A673 (cell line): Measurements from ENCODE around the gene XG. TPM values are rescaled to one million over a fixed set of nuclear protein-coding genes. Genes with fewer than 3 reads are reported as not detected.
"Not testable (repeated sequence)": the region's sequence is repeated elsewhere in the genome, so short reads cannot be mapped to it uniquely, and the experiment has no call there.

Source experiments
- Bru-seq: library from RNA; stranded (reverse); fragments of 400-500 nt; gene quantifications from one replicate; lab custom pipeline; 2021; lab: Mats Ljungman, UMichigan
- BruChase-seq, 2 experiments: library from RNA; stranded (reverse); fragments of 400-500 nt; gene quantifications; one replicate each; lab custom pipeline; 2021; lab: Mats Ljungman, UMichigan
- BruUV-seq: library from RNA; stranded (reverse); fragments of 400-500 nt; replicated peaks from 2 replicates; lab custom pipeline; 2021; lab: Mats Ljungman, UMichigan
- CTCF ChIA-PET: fragments of 300-600 bp; sonication (Branson Sonifier 250); formaldehyde crosslinking; loops from one replicate; lab custom pipeline; 2022; ENCODE audit warnings: antibody characterized with exemption; lab: Charles Lee
- POLR2A ChIA-PET: fragments of 300-600 bp; sonication (Branson Sonifier 250); formaldehyde crosslinking; loops from one replicate; lab custom pipeline; 2022; ENCODE audit warnings: antibody characterized with exemption; ENCODE audit not compliant: low non-redundant PET; lab: Charles Lee
- DNase-seq: peaks from one replicate; pipeline ENCODE4 v3.0.0-alpha.2; 2015; ENCODE audit warnings: low spot score
- H3K27ac ChIP-seq: fragments of 200-600 bp; sonication (generic); 2 replicates; pipeline ENCODE4 v1.5.1; 2016; ENCODE audit warnings: mixed run types, low read depth, mild to moderate bottlenecking, mixed read lengths, antibody characterized with exemption, low read length; ENCODE audit not compliant: poor library complexity, severe bottlenecking
- H3K27me3 ChIP-seq: fragments of 200-600 bp; sonication (generic); replicated peaks from 2 replicates; pipeline ENCODE4 v1.6.1; 2017; ENCODE audit warnings: mixed run types, low read depth, mild to moderate bottlenecking, mixed read lengths, antibody characterized with exemption, low read length; ENCODE audit not compliant: insufficient read depth, poor library complexity
- H3K36me3 ChIP-seq: fragments of 200-600 bp; sonication (generic); 2 replicates; pipeline ENCODE4 v1.6.1; 2016; ENCODE audit warnings: mixed run types, mild to moderate bottlenecking, mixed read lengths, antibody characterized with exemption, low read length; ENCODE audit not compliant: insufficient read depth, poor library complexity, severe bottlenecking
- H3K4me1 ChIP-seq: fragments of 200-600 bp; sonication (generic); 2 replicates; pipeline ENCODE4 v1.6.1; 2017; ENCODE audit warnings: mixed run types, mild to moderate bottlenecking, mixed read lengths, antibody characterized with exemption, low read length; ENCODE audit not compliant: insufficient read depth, poor library complexity, severe bottlenecking
- H3K4me3 ChIP-seq: fragments of 200-600 bp; sonication (generic); 2 replicates; pipeline ENCODE4 v1.5.1; 2016; ENCODE audit warnings: low read depth, mixed run types, mild to moderate bottlenecking, mixed read lengths, low read length; ENCODE audit not compliant: poor library complexity, severe bottlenecking
- H3K9me3 ChIP-seq: fragments of 200-600 bp; sonication (generic); 2 replicates; pipeline ENCODE4 v1.6.1; 2016; ENCODE audit warnings: mixed run types, low read depth, mild to moderate bottlenecking, mixed read lengths, antibody characterized with exemption, low read length; ENCODE audit not compliant: poor library complexity, severe bottlenecking
- EZH2 ChIP-seq: fragments of 200-600 bp; sonication (generic); IDR thresholded peaks from 2 replicates; pipeline ENCODE4 v1.6.1; 2017; ENCODE audit warnings: borderline replicate concordance, low read depth, mild to moderate bottlenecking, mixed read lengths, antibody characterized with exemption, low read length; ENCODE audit not compliant: poor library complexity, severe bottlenecking
- intact Hi-C: fragments of 100-400 bp; cut with micrococcal nuclease; formaldehyde crosslinking; loops from one replicate; pipeline ENCODE4 v1.10.0; 2022; ENCODE audit not compliant: unreplicated experiment
- long read RNA-seq: library from polyadenylated mRNA; stranded (forward); transcript quantifications from one replicate; pipeline ENCODE4 v2.0.0, GENCODE V29; 2022
- total RNA-seq: library from RNA; stranded (reverse); gene quantifications from 2 replicates; pipeline ENCODE4 v1.2.3, GENCODE V29; 2021
- TF ChIP-seq, protein P1 (sequence below): fragments of 300-800, 200-600 bp; sonication (generic); conservative IDR thresholded peaks from 2 replicates; pipeline ENCODE4 v1.5.1; 2017; ENCODE audit warnings: low read depth, mild to moderate bottlenecking, antibody characterized with exemption, low read length, moderate library complexity, mixed read lengths

The XG gene, protein sequence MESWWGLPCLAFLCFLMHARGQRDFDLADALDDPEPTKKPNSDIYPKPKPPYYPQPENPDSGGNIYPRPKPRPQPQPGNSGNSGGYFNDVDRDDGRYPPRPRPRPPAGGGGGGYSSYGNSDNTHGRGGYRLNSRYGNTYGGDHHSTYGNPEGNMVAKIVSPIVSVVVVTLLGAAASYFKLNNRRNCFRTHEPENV
- 7.5 and 7.7 TPM in 2 replicates for total RNA-seq
- Bru-seq, nascent RNA, result percentile 60 among the genes with signal in this experiment
- percentile 61 among the genes with signal in this experiment for BruChase-seq, experiment 1, labeled RNA remaining after a 2-hour chase
- BruChase-seq, experiment 2, labeled RNA remaining after a 6-hour chase, result percentile 75 among the genes with signal in this experiment
- long read RNA-seq, partial matches to known transcripts, result 12 of 21 reads
- long read RNA-seq, other reads (novel, unspliced or antisense), result 8 of 21 reads

DNA sequence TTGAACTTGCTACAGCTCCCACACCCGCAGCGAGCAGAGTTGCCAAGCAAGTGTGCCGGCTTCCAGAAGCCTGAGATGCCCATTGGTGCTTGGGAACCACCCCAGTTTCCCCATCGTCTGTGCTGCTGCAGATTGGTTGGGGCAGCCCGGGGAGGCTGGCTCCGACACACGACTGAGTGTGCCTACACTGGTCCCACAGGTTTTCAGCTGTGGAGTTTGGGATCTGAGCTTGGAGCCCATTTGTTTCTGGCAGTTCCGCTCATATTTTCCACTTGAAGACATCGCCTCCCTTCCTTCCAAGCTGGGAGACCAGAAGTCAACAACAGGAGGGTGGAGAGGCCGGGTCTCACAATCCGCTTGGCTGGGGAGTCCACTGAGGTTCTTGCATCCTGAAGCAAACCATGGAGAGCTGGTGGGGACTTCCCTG is at the start of gene XG:
Gene XG, plus strand, starts transcription at position 167 of the 427 bp plus-strand sequence. Its CDS starts 235 bp downstream, at position 402.
- H3K4me3 ChIP-seq, BruUV-seq, POLR2A ChIA-PET, DNase-seq, intact Hi-C loops, H3K36me3 ChIP-seq, CTCF ChIA-PET, H3K27me3 ChIP-seq, H3K9me3 ChIP-seq: not testable (repeated sequence)
- Histone ChIP-seq H3K4me1 (peaks cover 26% of the 10 kb centered on the region), H3K27ac (peak within 1 kb of the TSS; percentile 2)

DNA sequence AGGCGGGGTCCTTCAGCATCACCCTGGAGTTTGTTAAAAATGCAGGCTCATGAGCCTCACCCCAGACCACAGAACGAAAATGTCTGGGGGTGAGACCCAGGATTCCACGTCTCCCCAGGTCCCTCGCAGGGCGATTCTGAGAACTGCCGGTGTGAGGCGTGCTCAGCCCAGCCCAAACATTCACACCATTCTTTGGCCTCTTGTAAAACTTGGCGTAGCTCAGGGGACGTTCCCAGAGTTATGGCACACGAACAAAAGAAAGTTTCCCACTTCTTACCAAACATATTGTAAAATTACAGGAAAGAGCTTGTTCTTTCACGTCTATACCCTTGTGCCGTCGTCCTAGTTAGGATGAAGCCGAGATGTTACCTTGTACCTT is 47.9 kb upstream of the XG start:
- Histone ChIP-seq H3K36me3 (peaks cover 42% of the 10 kb centered on the region), H3K9me3 (no peaks in the 10 kb centered on the region), H3K27ac (peak overlapping the region; percentile 92), H3K27me3 (no peaks in the 10 kb centered on the region), H3K4me1 (peaks cover 76% of the 10 kb centered on the region), H3K4me3 (peak overlapping the region; percentile 29)
- no peak for TF ChIP-seq EZH2
- TF ChIP-seq, protein P1, sequence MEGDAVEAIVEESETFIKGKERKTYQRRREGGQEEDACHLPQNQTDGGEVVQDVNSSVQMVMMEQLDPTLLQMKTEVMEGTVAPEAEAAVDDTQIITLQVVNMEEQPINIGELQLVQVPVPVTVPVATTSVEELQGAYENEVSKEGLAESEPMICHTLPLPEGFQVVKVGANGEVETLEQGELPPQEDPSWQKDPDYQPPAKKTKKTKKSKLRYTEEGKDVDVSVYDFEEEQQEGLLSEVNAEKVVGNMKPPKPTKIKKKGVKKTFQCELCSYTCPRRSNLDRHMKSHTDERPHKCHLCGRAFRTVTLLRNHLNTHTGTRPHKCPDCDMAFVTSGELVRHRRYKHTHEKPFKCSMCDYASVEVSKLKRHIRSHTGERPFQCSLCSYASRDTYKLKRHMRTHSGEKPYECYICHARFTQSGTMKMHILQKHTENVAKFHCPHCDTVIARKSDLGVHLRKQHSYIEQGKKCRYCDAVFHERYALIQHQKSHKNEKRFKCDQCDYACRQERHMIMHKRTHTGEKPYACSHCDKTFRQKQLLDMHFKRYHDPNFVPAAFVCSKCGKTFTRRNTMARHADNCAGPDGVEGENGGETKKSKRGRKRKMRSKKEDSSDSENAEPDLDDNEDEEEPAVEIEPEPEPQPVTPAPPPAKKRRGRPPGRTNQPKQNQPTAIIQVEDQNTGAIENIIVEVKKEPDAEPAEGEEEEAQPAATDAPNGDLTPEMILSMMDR, result peak; percentile 64
- CTCF ChIA-PET, result no interaction called here
- BruUV-seq, result no TSS peak
- intact Hi-C loops, result loop anchor here (2.0 kb wide), 1 partner anchor 109 kb away; no protein-coding TSS in a partner anchor
- peak; percentile 87 for DNase-seq
- POLR2A ChIA-PET, result no interaction called here

DNA sequence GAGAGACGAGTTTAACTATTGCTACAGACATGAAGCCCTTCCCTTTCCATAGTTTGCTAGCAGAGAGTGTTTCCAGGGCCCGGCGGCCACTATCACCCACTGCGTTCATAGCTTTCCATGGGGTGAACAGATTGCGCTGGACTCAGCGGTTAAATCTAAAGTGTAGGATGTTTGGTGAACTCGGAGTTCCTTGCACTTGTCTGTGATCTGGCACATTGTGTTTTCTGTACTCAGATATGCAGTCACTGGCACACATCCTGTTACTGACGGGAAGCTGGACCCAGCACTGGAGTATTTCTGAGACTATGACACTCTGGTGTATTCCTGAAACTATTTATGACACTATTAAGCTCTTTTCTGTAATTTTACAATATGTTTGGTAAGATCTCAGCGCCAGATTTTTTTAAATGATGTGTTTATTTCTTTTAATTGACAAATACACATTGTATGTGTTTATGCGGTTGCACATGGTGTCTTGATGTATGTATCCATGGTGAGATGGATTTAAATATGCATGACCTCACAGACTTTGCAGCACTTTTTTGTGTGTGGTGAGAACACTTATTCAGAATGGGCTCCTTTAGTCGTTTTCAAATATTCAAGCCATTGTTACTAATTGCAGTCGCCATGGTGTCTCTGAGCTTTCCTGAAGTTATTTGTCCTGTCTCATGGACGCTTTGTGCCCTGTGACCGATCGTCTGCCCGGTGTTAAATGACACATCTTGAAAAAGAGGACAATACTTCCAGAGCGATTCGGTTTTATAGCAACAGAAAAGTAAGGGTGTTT is 46.6 kb upstream of the XG start:
- BruUV-seq, result no TSS peak
- Histone ChIP-seq H3K36me3 (peaks cover 30% of the 10 kb centered on the region), H3K9me3 (no peaks in the 10 kb centered on the region), H3K4me3 (peak overlapping the region; percentile 9), H3K27me3 (no peaks in the 10 kb centered on the region), H3K27ac (peak overlapping the region; percentile 92), H3K4me1 (peaks cover 87% of the 10 kb centered on the region)
- CTCF ChIA-PET, result no interaction called here
- intact Hi-C loops, result loop anchor here (2.0 kb wide), 1 partner anchor 108 kb away; no protein-coding TSS in a partner anchor
- DNase-seq, result no peak
- POLR2A ChIA-PET, result no interaction called here
- TF ChIP-seq EZH2, result no peak
- TF ChIP-seq, protein P1, result no peak
